Measurements from ENCODE around the gene GNA14. TPM values are rescaled to one million over a fixed set of nuclear protein-coding genes. Genes with fewer than 3 reads are reported as not detected.

GNA14 gene
- total RNA-seq, 6 experiments from 2014 or later: 2.3 to 4.2 (median 3.8) TPM

GRCh38 chr9:77427256-77427927, 220.7 kb downstream of the GNA14 start:
- Histone ChIP-seq H3K36me3 (no peaks in the 10 kb centered on the region), H3K27ac (no peak overlapping the region), H3K27me3 (no peaks in the 10 kb centered on the region), H3K4me1 (no peaks in the 10 kb centered on the region), H3K9me3 (no peaks in the 10 kb centered on the region), H3K4me3 (no peak overlapping the region)
- DNase-seq (no peak), ATAC-seq (peak in 1 of 4 donors; percentile 12)
- intact Hi-C loops (cut with DNase I): no loop called here
- TF ChIP-seq CTCF (IDR thresholded peaks at IDR 0.05): no peak
- TF ChIP-seq POLR2A (IDR thresholded peaks at IDR 0.05): no peak
- WGBS (ENCODE audit: insufficient coverage, low coverage, low lambda C conversion rate, missing lambda C conversion rate): 46% methylated on average over 5 of the region's 7 CpGs

GRCh38 chr9:77426712-77427111, 221.4 kb downstream of the GNA14 start:
- TF ChIP-seq POLR2A (IDR thresholded peaks at IDR 0.05): no peak
- TF ChIP-seq CTCF (IDR thresholded peaks at IDR 0.05): no peak
- no peak overlapping the region for H3K4me3 ChIP-seq
- no peaks in the 10 kb centered on the region for H3K4me1 ChIP-seq
- ATAC-seq (no peak), DNase-seq (no peak)
- no peaks in the 10 kb centered on the region for H3K9me3 ChIP-seq
- intact Hi-C loops (cut with DNase I): no loop called here
- no peaks in the 10 kb centered on the region for H3K27me3 ChIP-seq
- H3K36me3 ChIP-seq: no peaks in the 10 kb centered on the region
- no peak overlapping the region for H3K27ac ChIP-seq
- 47% methylated on average over 3 of the region's 3 CpGs for WGBS (ENCODE audit: insufficient coverage, low coverage, low lambda C conversion rate, missing lambda C conversion rate)

- no peaks in the 10 kb centered on the region for H3K27me3 ChIP-seq
- H3K27ac ChIP-seq: no peak overlapping the region
- intact Hi-C loops (cut with DNase I): no loop called here
- H3K4me1 ChIP-seq: no peaks in the 10 kb centered on the region
- H3K9me3 ChIP-seq: no peaks in the 10 kb centered on the region
- TF ChIP-seq CTCF (IDR thresholded peaks at IDR 0.05): no peak
- ATAC-seq (peak in 1 of 4 donors; percentile 31), DNase-seq (no peak)
- H3K36me3 ChIP-seq: no peaks in the 10 kb centered on the region
- no peak overlapping the region for H3K4me3 ChIP-seq
- 81% methylated on average over 2 of the region's 2 CpGs for WGBS (ENCODE audit: insufficient coverage, low coverage, low lambda C conversion rate, missing lambda C conversion rate)
These were observed 223.1 kb downstream of the GNA14 start for GRCh38 chr9:77424993-77425392.

GRCh38 chr9:77423841-77424240, 224.3 kb downstream of the GNA14 start:
- ATAC-seq (no peak), DNase-seq (no peak)
- Histone ChIP-seq H3K27me3 (no peaks in the 10 kb centered on the region), H3K4me1 (no peaks in the 10 kb centered on the region), H3K27ac (no peak overlapping the region), H3K9me3 (no peaks in the 10 kb centered on the region), H3K36me3 (no peaks in the 10 kb centered on the region), H3K4me3 (no peak overlapping the region)
- intact Hi-C loops (cut with DNase I): no loop called here
- 77% methylated on average over 3 of the region's 3 CpGs for WGBS (ENCODE audit: insufficient coverage, low coverage, low lambda C conversion rate, missing lambda C conversion rate)
- TF ChIP-seq POLR2A (IDR thresholded peaks at IDR 0.05) (no peak), CTCF (IDR thresholded peaks at IDR 0.05) (no peak)

Data from right lobe of liver (tissue), 6 donors.